C4-2B (cell line): Measurements from ENCODE around the gene ZNF286A.
"Not testable (repeated sequence)": the region's sequence is repeated elsewhere in the genome, so short reads cannot be mapped to it uniquely, and the experiment has no call there.

ENCODE experiments used
- ZFX ChIP-seq: fragments of 450-650 bp; IDR thresholded peaks from 2 replicates; pipeline ENCODE4 v1.6.1; 2017
- TF ChIP-seq, protein P1 (sequence below): fragments of 450-650 bp; conservative IDR thresholded peaks from 2 replicates; pipeline ENCODE4 v1.5.1; 2017; ENCODE audit warnings: mild to moderate bottlenecking

DNA sequence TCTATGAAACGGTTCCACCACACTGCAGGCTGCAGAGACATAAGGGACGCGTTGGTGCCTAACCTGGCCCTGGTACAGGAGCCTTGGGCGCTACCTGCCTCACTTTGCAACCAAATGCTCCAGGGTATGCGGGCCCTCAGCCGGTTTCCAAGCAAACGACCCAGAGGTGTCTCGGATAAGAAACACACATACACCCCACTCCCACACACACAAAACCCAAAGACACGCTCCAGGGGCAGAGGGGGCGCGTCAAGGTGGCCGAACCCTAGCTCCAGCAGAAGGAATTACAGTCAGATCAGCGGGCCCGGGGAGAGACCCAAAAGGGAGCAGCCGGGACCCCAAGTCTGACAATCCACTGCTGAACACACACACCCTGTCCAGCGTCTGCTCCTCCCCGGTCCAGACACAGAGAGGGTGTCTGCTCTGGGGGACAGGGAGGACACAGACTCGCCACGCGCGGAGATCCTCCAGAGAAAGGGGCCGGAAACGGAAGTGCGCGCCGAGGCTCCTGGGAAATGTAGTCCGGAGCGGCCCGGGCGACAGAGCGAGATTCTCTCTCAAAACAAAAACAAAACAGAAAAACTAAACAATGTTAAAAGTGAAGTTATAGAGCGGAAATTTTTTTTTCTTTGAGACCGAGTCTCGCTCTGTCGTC, 15.6 kb upstream of the ZNF286A start, which contains the start of gene TRIM16:
- TF ChIP-seq, protein P1, sequence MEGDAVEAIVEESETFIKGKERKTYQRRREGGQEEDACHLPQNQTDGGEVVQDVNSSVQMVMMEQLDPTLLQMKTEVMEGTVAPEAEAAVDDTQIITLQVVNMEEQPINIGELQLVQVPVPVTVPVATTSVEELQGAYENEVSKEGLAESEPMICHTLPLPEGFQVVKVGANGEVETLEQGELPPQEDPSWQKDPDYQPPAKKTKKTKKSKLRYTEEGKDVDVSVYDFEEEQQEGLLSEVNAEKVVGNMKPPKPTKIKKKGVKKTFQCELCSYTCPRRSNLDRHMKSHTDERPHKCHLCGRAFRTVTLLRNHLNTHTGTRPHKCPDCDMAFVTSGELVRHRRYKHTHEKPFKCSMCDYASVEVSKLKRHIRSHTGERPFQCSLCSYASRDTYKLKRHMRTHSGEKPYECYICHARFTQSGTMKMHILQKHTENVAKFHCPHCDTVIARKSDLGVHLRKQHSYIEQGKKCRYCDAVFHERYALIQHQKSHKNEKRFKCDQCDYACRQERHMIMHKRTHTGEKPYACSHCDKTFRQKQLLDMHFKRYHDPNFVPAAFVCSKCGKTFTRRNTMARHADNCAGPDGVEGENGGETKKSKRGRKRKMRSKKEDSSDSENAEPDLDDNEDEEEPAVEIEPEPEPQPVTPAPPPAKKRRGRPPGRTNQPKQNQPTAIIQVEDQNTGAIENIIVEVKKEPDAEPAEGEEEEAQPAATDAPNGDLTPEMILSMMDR = not testable (repeated sequence)
- not testable (repeated sequence) for TF ChIP-seq ZFX
